ENCODE results near the gene SPRY2.

GRCh38 chr13:80299046-80299445 lies 41.9 kb downstream of the SPRY2 start:
- TF ChIP-seq, protein P1, sequence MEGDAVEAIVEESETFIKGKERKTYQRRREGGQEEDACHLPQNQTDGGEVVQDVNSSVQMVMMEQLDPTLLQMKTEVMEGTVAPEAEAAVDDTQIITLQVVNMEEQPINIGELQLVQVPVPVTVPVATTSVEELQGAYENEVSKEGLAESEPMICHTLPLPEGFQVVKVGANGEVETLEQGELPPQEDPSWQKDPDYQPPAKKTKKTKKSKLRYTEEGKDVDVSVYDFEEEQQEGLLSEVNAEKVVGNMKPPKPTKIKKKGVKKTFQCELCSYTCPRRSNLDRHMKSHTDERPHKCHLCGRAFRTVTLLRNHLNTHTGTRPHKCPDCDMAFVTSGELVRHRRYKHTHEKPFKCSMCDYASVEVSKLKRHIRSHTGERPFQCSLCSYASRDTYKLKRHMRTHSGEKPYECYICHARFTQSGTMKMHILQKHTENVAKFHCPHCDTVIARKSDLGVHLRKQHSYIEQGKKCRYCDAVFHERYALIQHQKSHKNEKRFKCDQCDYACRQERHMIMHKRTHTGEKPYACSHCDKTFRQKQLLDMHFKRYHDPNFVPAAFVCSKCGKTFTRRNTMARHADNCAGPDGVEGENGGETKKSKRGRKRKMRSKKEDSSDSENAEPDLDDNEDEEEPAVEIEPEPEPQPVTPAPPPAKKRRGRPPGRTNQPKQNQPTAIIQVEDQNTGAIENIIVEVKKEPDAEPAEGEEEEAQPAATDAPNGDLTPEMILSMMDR (IDR thresholded peaks at IDR 0.05): no peak
- no peak for TF ChIP-seq POLR2A (IDR thresholded peaks at IDR 0.05)
